Stimulated activated CD8-positive, alpha-beta memory T cell treated with anti-CD3 and anti-CD28 coated beads, Interleukin-4, amount 100 ng/mL, for 24 hours (primary cell): Measurements from ENCODE around the gene OR5T3.
"Not testable (repeated sequence)": the region's sequence is repeated elsewhere in the genome, so short reads cannot be mapped to it uniquely, and the experiment has no call there.

Experiments used
- DNase-seq: peaks from one replicate; pipeline ENCODE4 v3.0.0-alpha.2; 2020; ENCODE audit warnings: low read depth

Gene OR5T3

GRCh38 chr11:56251954-56252353, at the start of gene OR5T3:
Gene OR5T3, plus strand, starts transcription at chr11:56252254. Its CDS starts 0 bp downstream, at chr11:56252254.
- DNase-seq, result no peak

GRCh38 chr11:56207790-56208189, 44.3 kb upstream of the OR5T3 start:
- DNase-seq, result no peak

- DNase-seq, result no peak
Measured at GRCh38 chr11:56214537-56214936, 37.5 kb upstream of the OR5T3 start.

- not testable (repeated sequence) for DNase-seq
Measured at GRCh38 chr11:56219735-56220134, 32.3 kb upstream of the OR5T3 start.

- no peak for DNase-seq
Measured at GRCh38 chr11:56234155-56234554, 17.9 kb upstream of the OR5T3 start, which contains the start of gene OR5T2. Gene OR5T2, minus strand, starts transcription at chr11:56234255. Its CDS starts 1,193 bp downstream, at chr11:56233062.

- no peak for DNase-seq
Measured at GRCh38 chr11:56271092-56271491, 19.0 kb downstream of the OR5T3 start.

GRCh38 chr11:56273854-56274253, 21.8 kb downstream of the OR5T3 start, which contains the start of gene OR5T1:
Gene OR5T1, plus strand, starts transcription at chr11:56274154. Its CDS starts 1,485 bp downstream, at chr11:56275639.
- DNase-seq, result no peak

GRCh38 chr11:56292154-56292553, 40.1 kb downstream of the OR5T3 start, which contains the start of gene OR8H1:
Gene OR8H1, minus strand, starts transcription at chr11:56292254. Its CDS starts 1,192 bp downstream, at chr11:56291062.
- no peak for DNase-seq

- DNase-seq, result no peak
Measured at GRCh38 chr11:56296898-56297297, 44.8 kb downstream of the OR5T3 start.
